ENCODE results near the gene ATG2A. TPM values are rescaled to one million over a fixed set of nuclear protein-coding genes. Genes with fewer than 3 reads are reported as not detected.

The ATG2A gene
- total RNA-seq, 4 donors from 2014 or later = 73.8 to 118 (median 91.2) TPM

GRCh38 chr11:64892411-64892831, 24.6 kb downstream of the ATG2A start:
- intact Hi-C loops (cut with DNase I; ENCODE audit: low total_unique reads) = loop anchor here (5.0 kb wide), 1 partner anchor 45 kb away; no protein-coding TSS in a partner anchor
- DNase-seq (ENCODE audit: low spot score in 2 of 2) = no peak
- H3K4me3 ChIP-seq (ENCODE audit: low read depth, poor library complexity, severe bottlenecking) = no peak overlapping the region
- TF ChIP-seq POLR2A (IDR thresholded peaks at IDR 0.05) (no peak), CTCF (IDR thresholded peaks at IDR 0.05) (no peak)
- WGBS, 2 donors = 83% methylated on average over 9 to 11 of the region's 11 CpGs

- H3K4me3 ChIP-seq (ENCODE audit: low read depth, poor library complexity, severe bottlenecking) = no peak overlapping the region
- intact Hi-C loops (cut with DNase I; ENCODE audit: low total_unique reads) = loop anchor here (5.0 kb wide), 1 partner anchor 45 kb away; no protein-coding TSS in a partner anchor
- 77 to 80% methylated on average over 5 of the region's 5 CpGs for WGBS, 2 donors
- no peak for DNase-seq (ENCODE audit: low spot score in 2 of 2)
- TF ChIP-seq POLR2A (IDR thresholded peaks at IDR 0.05) = no peak
- TF ChIP-seq CTCF (IDR thresholded peaks at IDR 0.05) = no peak
Measured at GRCh38 chr11:64891880-64892279, 25.1 kb downstream of the ATG2A start.

GRCh38 chr11:64891215-64891848, 25.7 kb downstream of the ATG2A start:
- intact Hi-C loops (cut with DNase I; ENCODE audit: low total_unique reads) = loop anchor here (5.0 kb wide), 1 partner anchor 44 kb away; no protein-coding TSS in a partner anchor
- 83 to 91% methylated on average over 18 to 25 of the region's 25 CpGs for WGBS, 2 donors
- no peak for DNase-seq (ENCODE audit: low spot score in 2 of 2)
- TF ChIP-seq CTCF (IDR thresholded peaks at IDR 0.05) = no peak
- TF ChIP-seq POLR2A (IDR thresholded peaks at IDR 0.05) = no peak
- no peak overlapping the region for H3K4me3 ChIP-seq (ENCODE audit: low read depth, poor library complexity, severe bottlenecking)

GRCh38 chr11:64890522-64890939, 26.5 kb downstream of the ATG2A start:
- intact Hi-C loops (cut with DNase I; ENCODE audit: low total_unique reads) = loop anchor here (5.0 kb wide), 1 partner anchor 43 kb away; no protein-coding TSS in a partner anchor
- DNase-seq (ENCODE audit: low spot score in 2 of 2) = no peak
- no peak overlapping the region for H3K4me3 ChIP-seq (ENCODE audit: low read depth, poor library complexity, severe bottlenecking)
- TF ChIP-seq CTCF (IDR thresholded peaks at IDR 0.05) = no peak
- no peak for TF ChIP-seq POLR2A (IDR thresholded peaks at IDR 0.05)
- WGBS, 2 donors = 90 to 98% methylated on average over 7 of the region's 7 CpGs

- intact Hi-C loops (cut with DNase I; ENCODE audit: low total_unique reads) = no loop called here
- no peak overlapping the region for H3K4me3 ChIP-seq (ENCODE audit: low read depth, poor library complexity, severe bottlenecking)
- DNase-seq (ENCODE audit: low spot score in 2 of 2) = no peak
- no peak for TF ChIP-seq CTCF (IDR thresholded peaks at IDR 0.05)
- TF ChIP-seq POLR2A (IDR thresholded peaks at IDR 0.05) = no peak
- 46 to 55% methylated on average over 9 of the region's 9 CpGs for WGBS, 2 donors
Measured at GRCh38 chr11:64888729-64889511, 28.1 kb downstream of the ATG2A start.
